Spinal cord (tissue), 10 donors: ENCODE data around the gene C19orf85. TPM values are rescaled to one million over a fixed set of nuclear protein-coding genes. Genes with fewer than 3 reads are reported as not detected.
A peak's percentile ranks its signal among the peaks of the same experiment; 100 is the strongest.

Experiments
- DNase-seq, 6 donors: peaks; one replicate each; pipeline versions ENCODE4 v3.0.0 to v3.0.0-alpha.2; 2013 to 2015; ENCODE audit warnings: low spot score in 6 of 6, low read depth in 4 of 6
- H3K27ac ChIP-seq: one replicate; pipeline ENCODE4 v1.5.1; 2013; ENCODE audit warnings: low read depth, low read length, control low read depth
- H3K27me3 ChIP-seq: one replicate; pipeline ENCODE4 v1.6.1; 2013; ENCODE audit warnings: low read length; ENCODE audit not compliant: control insufficient read depth, insufficient read depth
- H3K36me3 ChIP-seq: one replicate; pipeline ENCODE4 v1.6.1; 2013; ENCODE audit warnings: low read length; ENCODE audit not compliant: control insufficient read depth, insufficient read depth
- H3K4me1 ChIP-seq: one replicate; pipeline ENCODE4 v1.6.1; 2013; ENCODE audit warnings: low read length; ENCODE audit not compliant: control insufficient read depth, insufficient read depth
- H3K4me3 ChIP-seq: one replicate; pipeline ENCODE4 v1.5.1; 2013; ENCODE audit warnings: low read depth, low read length, control low read depth
- H3K9me3 ChIP-seq: one replicate; pipeline ENCODE4 v1.6.1; 2013; ENCODE audit warnings: low read length; ENCODE audit not compliant: control insufficient read depth, insufficient read depth
- WGBS: methylation state at CpG from one replicate; pipeline ENCODE4 v1.1.5; 2013; ENCODE audit warnings: missing lambda C conversion rate; ENCODE audit not compliant: insufficient coverage; 5-methylcytosine and 5-hydroxymethylcytosine counted together
- polyA plus RNA-seq, 2 donors: library from polyadenylated mRNA; unstranded; fragments of 120-200 nt; gene quantifications; one replicate each; pipeline ENCODE4 v1.2.1, GENCODE V29; 2013; ENCODE audit not compliant: insufficient read length in 2 of 2
- total RNA-seq, 2 donors: library from RNA; depleted of rRNA in 1 of 2; stranded (reverse); fragments of 120-200 nt in 1 of 2; fragments of >200 nt in 1 of 2; gene quantifications; one replicate each; pipeline versions ENCODE4 v1.2.3 to v1.2.4, GENCODE V29; 2013 to 2014
- donor health status: healthy.

The C19orf85 gene
- total and polyA plus RNA-seq, 4 donors = not detected

DNA sequence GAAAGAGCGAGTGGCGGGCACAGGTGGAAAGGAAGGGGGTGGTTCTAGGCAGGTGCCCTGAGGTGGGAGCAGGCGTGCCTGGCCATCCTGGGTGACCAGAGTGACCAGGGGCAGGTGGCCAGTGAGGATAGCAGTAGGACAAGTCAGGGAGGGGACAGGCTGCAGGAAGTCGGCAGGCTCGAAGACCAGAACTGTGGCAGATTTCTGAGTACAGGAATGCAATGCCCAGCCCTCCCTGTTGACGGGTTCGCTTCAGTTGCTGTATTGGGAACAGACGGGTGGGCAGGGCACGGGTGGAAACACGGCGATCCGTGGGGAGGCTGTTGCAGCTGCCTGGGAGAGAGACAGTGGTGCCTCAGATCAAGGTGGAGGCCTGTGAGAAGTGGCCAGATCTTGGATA, 13.8 kb upstream of the C19orf85 start:
- H3K9me3 ChIP-seq = no peaks in the 10 kb centered on the region
- H3K27ac ChIP-seq = no peak overlapping the region
- H3K36me3 ChIP-seq = peaks cover 32% of the 10 kb centered on the region
- no peak for DNase-seq
- 88% methylated on average over 12 of the region's 12 CpGs for WGBS
- H3K4me3 ChIP-seq = no peak overlapping the region
- H3K27me3 ChIP-seq = no peaks in the 10 kb centered on the region
- peaks cover 34% of the 10 kb centered on the region for H3K4me1 ChIP-seq

DNA sequence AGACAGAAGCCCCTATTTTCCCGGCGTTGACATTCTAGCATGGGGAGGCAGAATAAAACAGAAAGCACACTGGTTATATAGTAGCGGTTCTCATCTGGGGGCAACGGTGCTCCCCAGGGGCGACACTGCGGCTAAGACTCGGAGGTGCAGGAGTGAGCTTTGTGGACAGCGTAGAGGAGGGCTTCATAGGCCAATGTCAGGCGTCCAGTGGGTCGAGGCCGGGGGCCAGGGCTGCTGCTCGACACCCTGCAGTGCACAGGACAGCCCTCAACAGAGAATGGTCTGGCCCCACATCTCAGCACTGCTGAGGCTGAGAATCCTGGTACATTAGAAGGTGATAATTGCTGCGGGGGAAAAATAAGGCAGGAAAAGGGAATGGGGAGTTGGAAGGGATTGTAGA, 13.4 kb upstream of the C19orf85 start:
- Histone ChIP-seq H3K27me3 (no peaks in the 10 kb centered on the region), H3K4me1 (peaks cover 39% of the 10 kb centered on the region), H3K27ac (no peak overlapping the region), H3K4me3 (no peak overlapping the region), H3K36me3 (peaks cover 27% of the 10 kb centered on the region), H3K9me3 (no peaks in the 10 kb centered on the region)
- no peak for DNase-seq
- 89% methylated on average over 13 of the region's 13 CpGs for WGBS

DNA sequence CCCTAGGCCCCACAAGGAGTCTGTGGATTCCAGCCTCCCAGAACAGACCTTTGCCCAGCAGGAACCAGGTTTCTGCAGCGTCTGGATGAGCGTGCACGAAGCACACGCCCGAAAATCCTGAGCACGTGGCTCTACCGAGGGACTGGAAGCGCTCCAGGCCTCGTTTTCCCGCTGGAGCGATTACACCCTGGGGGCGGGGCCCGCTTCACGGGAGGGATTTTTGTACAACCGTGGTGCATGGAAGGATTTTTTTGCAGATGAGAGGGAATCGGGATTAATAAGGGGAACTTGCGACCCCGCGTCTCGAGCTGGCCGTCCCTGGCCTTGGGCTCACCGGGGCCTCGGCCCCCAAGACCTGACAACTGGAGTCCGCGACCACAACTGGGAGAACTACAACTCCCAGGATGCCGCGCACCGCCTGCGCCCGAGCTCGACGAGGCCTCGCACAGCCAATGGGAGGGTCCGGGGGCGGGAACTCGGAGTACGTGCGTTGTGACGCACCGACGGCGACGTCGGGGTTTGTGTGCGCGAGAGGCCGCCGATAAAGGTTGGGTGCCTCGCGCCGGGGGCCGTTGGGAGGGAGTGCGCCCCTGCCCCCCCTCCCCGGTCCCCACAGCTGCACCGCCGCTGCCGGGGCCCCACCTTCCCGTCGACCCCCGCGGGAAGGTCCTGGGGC, 11.7 kb upstream of the C19orf85 start, which contains the start of gene ZNF628:
Gene ZNF628 (plus strand): TSS at position 518 of the 676 bp plus-strand sequence. CDS start 3,294 bp downstream, outside the sequence.
- Histone ChIP-seq H3K9me3 (no peaks in the 10 kb centered on the region), H3K36me3 (peaks cover 14% of the 10 kb centered on the region), H3K4me1 (peaks cover 39% of the 10 kb centered on the region), H3K27me3 (no peaks in the 10 kb centered on the region), H3K27ac (peak within 1 kb of the TSS; percentile 93), H3K4me3 (peak within 1 kb of the TSS; percentile 66)
- peak; percentile 95 to 100 (median 98) for DNase-seq
- WGBS = under 1% methylated on average over 53 of the region's 61 CpGs

DNA sequence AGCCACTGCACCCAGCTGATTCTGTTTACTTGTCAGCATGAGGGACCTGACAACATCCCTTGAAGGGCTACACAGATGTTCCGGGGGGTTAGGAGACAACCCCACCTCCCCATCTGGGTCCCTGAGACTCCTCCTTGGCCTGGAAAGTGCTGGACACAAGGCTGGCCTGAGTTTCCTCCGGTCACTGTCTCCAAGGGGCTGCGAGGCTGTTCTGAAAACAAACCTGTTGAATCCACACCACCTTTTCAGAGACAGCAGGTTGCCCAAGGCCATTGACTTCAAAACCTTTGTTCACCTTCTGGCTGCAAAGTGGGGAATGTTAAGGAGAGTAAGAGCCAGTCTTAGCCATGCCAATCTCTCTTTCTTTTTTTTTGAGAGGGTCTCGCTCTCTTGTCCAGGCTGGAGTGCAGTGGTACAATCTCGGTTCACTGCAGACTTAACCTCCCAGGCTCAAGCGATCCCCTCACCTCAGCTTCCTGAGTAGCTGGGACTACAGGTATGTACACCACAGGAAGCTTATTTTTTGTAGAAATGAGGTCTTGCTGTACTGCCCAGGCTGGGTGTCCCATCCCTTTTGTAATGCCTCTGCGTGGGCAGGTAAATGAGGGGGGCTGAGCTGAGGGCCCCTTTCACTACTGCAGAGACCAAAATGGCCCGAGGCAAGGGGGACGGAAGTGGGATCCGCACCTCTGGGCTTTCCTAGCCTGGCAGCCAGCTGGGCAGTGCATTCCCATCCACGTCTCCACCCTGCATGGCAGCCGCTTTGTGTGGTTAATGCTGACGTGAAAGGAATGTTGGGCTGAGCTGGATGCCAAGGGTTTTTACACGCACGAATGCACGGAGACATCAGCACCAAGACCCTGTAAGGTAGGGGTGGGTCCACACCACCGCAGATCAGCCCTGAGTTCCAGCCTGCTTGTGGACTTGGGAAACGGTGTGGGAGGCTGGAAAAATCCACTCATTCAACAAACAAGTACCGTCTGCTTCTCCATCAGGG, 10.0 kb upstream of the C19orf85 start:
- no peak overlapping the region for H3K27ac ChIP-seq
- H3K9me3 ChIP-seq = no peaks in the 10 kb centered on the region
- peaks cover 39% of the 10 kb centered on the region for H3K4me1 ChIP-seq

DNA sequence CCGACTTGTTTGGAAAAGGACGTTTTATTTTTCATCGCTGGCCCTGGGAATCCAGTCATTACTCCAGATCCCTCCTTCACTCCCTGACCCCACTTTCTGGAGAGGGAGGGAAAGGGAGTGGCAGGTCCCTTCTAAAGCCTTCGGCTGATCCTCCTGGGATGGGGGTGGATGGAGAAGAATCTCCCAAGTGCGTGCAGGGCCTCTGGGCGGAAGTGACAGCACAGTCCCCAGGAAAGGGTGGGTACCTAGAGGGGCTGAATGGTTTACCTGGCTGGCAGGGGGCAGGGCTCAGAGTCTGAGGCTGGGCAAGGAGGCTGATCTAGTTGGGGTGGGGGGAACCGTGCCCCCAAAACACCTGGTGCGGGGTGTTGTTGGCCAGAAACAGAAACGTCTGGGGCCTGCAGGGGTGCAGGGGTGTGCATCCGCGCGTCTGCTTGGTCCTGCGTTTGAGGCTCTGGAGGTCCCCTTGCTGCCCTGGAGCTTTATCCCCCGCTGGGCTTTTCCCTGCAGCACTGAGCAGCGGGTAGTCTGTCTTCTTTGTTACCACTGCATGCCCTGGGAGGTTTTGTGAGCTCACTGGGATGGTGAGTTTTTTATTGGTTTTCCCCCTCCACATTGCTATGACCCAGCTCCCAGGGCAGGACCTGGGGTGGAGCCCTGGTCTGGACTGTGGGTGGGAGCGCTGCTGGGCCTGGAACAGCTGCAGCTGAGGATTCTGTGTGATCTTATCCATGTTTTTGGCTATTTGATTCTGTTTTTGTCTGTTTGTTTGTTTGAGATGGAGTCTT, 8.9 kb upstream of the C19orf85 start:
- H3K27me3 ChIP-seq = no peaks in the 10 kb centered on the region
- H3K4me1 ChIP-seq = peaks cover 39% of the 10 kb centered on the region
- no peak overlapping the region for H3K4me3 ChIP-seq
- H3K27ac ChIP-seq = peak overlapping the region; percentile 61
- WGBS = 41% methylated on average over 10 of the region's 16 CpGs
- H3K36me3 ChIP-seq = no peaks in the 10 kb centered on the region
- no peak for DNase-seq
- H3K9me3 ChIP-seq = no peaks in the 10 kb centered on the region

More for the DNA sequence above, 10.0 kb upstream of the C19orf85 start:
- WGBS = 86% methylated on average over 14 of the region's 19 CpGs
- no peak for DNase-seq
- H3K27me3 ChIP-seq = no peaks in the 10 kb centered on the region
- H3K36me3 ChIP-seq = peaks cover 4% of the 10 kb centered on the region
- H3K4me3 ChIP-seq = no peak overlapping the region

DNA sequence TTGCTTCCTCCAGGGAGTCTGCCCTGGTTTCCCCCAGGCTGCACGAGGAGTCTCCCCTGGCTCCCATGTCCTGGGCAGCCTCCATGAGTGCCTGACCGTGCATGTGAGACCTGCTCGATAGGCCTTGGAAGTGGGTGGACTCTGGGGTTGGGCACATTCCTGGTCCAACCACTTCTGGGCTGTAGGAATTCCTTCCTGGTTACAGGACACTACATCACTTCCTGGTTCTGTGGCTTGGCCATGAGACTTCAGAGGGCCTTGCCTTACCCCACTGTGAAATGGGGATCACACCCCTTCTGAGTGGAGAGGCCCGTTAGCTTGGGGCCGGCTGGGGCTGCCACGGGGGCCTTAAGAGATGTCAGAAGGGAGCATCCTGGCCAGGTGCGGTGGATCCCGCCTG, 7.9 kb upstream of the C19orf85 start:
- WGBS = 87% methylated on average over 8 of the region's 8 CpGs
- Histone ChIP-seq H3K36me3 (no peaks in the 10 kb centered on the region), H3K4me1 (peaks cover 32% of the 10 kb centered on the region), H3K27me3 (no peaks in the 10 kb centered on the region), H3K9me3 (no peaks in the 10 kb centered on the region), H3K4me3 (no peak overlapping the region), H3K27ac (no peak overlapping the region)
- DNase-seq = no peak

DNA sequence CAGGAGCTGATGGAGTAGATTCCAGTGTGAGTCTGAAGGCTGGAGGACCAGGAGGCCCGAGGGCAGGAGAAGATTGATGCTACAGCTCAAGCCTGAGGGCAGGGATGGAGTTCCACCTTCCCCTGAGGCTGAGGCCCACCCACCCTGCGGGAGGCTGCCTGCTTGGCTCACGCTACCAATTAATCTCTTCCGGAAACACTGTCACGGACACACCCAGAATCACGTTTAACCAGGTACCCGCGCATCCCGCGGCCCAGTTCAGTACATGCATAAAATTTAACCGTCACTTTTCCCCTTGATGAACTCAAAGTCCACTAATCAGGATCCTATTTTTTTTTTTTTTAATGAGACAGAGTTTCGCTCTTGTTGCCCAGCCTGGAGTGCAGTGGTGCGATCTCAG, 6.7 kb upstream of the C19orf85 start:
- no peak for DNase-seq
- peaks cover 28% of the 10 kb centered on the region for H3K4me1 ChIP-seq
- H3K9me3 ChIP-seq = no peaks in the 10 kb centered on the region
- no peak overlapping the region for H3K4me3 ChIP-seq
- H3K27me3 ChIP-seq = no peaks in the 10 kb centered on the region
- H3K36me3 ChIP-seq = no peaks in the 10 kb centered on the region
- 78% methylated on average over 12 of the region's 13 CpGs for WGBS
- H3K27ac ChIP-seq = no peak overlapping the region

DNA sequence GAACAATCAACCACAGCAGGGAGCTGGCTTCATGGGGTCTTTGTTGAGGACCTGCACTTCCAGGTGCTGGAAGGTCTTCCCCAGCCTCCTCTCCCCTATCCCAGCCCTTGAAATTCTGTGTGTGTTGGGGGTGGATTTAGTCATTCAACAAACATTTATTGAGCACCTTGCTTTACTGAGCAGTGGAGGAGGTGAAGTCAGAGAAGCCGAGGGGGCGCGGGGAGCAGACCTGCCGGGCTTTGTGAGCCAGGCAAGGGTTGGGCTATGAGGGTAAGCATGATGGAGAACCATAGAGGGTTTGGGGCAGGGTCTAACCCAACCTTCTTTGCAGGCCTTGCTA, 3.5 kb upstream of the C19orf85 start:
- Histone ChIP-seq H3K4me3 (no peak overlapping the region), H3K9me3 (no peaks in the 10 kb centered on the region), H3K4me1 (peaks cover 5% of the 10 kb centered on the region), H3K36me3 (no peaks in the 10 kb centered on the region), H3K27me3 (no peaks in the 10 kb centered on the region), H3K27ac (no peak overlapping the region)
- DNase-seq = no peak
- WGBS = 46% methylated on average over 4 of the region's 4 CpGs
